Cardiac muscle cell (in vitro differentiated cells and primary cell): Measurements from ENCODE around the gene EPHA8. TPM values are rescaled to one million over a fixed set of nuclear protein-coding genes. Genes with fewer than 3 reads are reported as not detected.
A peak's percentile ranks its signal among the peaks of the same experiment; 100 is the strongest.

ENCODE experiments used
- DNase-seq, 2 donors: peaks; one replicate each; pipeline versions ENCODE4 v3.0.0 to v3.0.0-alpha.2; 2010 to 2017; ENCODE audit warnings: low read depth in 1 of 2, low spot score in 1 of 2
- H3K27ac ChIP-seq: fragments of 200-600 bp; sonication (generic); 2 replicates; pipeline ENCODE4 v1.5.1; 2016
- H3K27me3 ChIP-seq: fragments of 200-600 bp; sonication (generic); 2 replicates; pipeline ENCODE4 v1.6.0; 2016; ENCODE audit warnings: control low read depth
- H3K36me3 ChIP-seq: fragments of 200-600 bp; sonication (generic); 2 replicates; pipeline ENCODE4 v1.5.1; 2016; ENCODE audit warnings: control low read depth
- H3K4me1 ChIP-seq: fragments of 200-600 bp; sonication (generic); 2 replicates; pipeline ENCODE4 v1.8.1; 2017; ENCODE audit warnings: low read depth, mild to moderate bottlenecking, mixed run types
- H3K4me3 ChIP-seq: fragments of 200-600 bp; sonication (generic); 2 replicates; pipeline ENCODE4 v1.5.1; 2016; ENCODE audit warnings: mild to moderate bottlenecking
- H3K9me3 ChIP-seq: fragments of 200-600 bp; sonication (generic); 2 replicates; pipeline ENCODE4 v1.5.1; 2017; ENCODE audit warnings: low read depth, mild to moderate bottlenecking, control low read depth
- CTCF ChIP-seq: IDR thresholded peaks from 2 replicates; pipeline ENCODE4 v1.5.1; 2012; ENCODE audit warnings: low read depth, mild to moderate bottlenecking, low read length
- polyA plus RNA-seq: library from polyadenylated mRNA; unstranded; fragments of >200 nt; fragmentation: Nextera tagmentation; extraction: Ambion mirVana; gene quantifications from 2 replicates; pipeline ENCODE4 v1.2.1, GENCODE V29; 2016
- total RNA-seq: library from RNA; depleted of rRNA; stranded (reverse); fragments of >200 nt; gene quantifications from 2 replicates; pipeline ENCODE4 v1.2.3, GENCODE V29; 2016

EPHA8 gene
- total and polyA plus RNA-seq, 2 experiments from 2014 or later, result 4.7 to 10.9 TPM

- peaks cover 54% of the 10 kb centered on the region for H3K27me3 ChIP-seq
- no peak for TF ChIP-seq CTCF
- DNase-seq, result no peak
These were observed 54.8 kb downstream of the EPHA8 start for GRCh38 chr1:22618056-22618455.

GRCh38 chr1:22619252-22619651, 56.0 kb downstream of the EPHA8 start:
- peaks cover 44% of the 10 kb centered on the region for H3K27me3 ChIP-seq
- DNase-seq, result no peak
- TF ChIP-seq CTCF, result no peak

More at GRCh38 chr1:22618056-22618455, 54.8 kb downstream of the EPHA8 start:
- H3K4me3 ChIP-seq, result no peak overlapping the region
- H3K36me3 ChIP-seq, result no peaks in the 10 kb centered on the region
- H3K9me3 ChIP-seq, result no peaks in the 10 kb centered on the region
- no peak overlapping the region for H3K27ac ChIP-seq
- no peaks in the 10 kb centered on the region for H3K4me1 ChIP-seq

GRCh38 chr1:22619798-22620197, 56.5 kb downstream of the EPHA8 start:
- H3K4me3 ChIP-seq, result no peak overlapping the region
- H3K4me1 ChIP-seq, result no peaks in the 10 kb centered on the region
- no peaks in the 10 kb centered on the region for H3K36me3 ChIP-seq
- no peaks in the 10 kb centered on the region for H3K9me3 ChIP-seq
- DNase-seq, result no peak
- peaks cover 39% of the 10 kb centered on the region for H3K27me3 ChIP-seq
- TF ChIP-seq CTCF, result no peak
- H3K27ac ChIP-seq, result no peak overlapping the region

More at GRCh38 chr1:22619252-22619651, 56.0 kb downstream of the EPHA8 start:
- Histone ChIP-seq H3K4me1 (no peaks in the 10 kb centered on the region), H3K4me3 (no peak overlapping the region), H3K27ac (no peak overlapping the region), H3K9me3 (no peaks in the 10 kb centered on the region), H3K36me3 (no peaks in the 10 kb centered on the region)

- Histone ChIP-seq H3K27ac (no peak overlapping the region), H3K9me3 (no peaks in the 10 kb centered on the region), H3K4me1 (no peaks in the 10 kb centered on the region), H3K4me3 (no peak overlapping the region), H3K27me3 (peaks cover 35% of the 10 kb centered on the region), H3K36me3 (no peaks in the 10 kb centered on the region)
- DNase-seq, result no peak
- no peak for TF ChIP-seq CTCF
These were observed 58.5 kb downstream of the EPHA8 start for GRCh38 chr1:22621761-22622160.

GRCh38 chr1:22625262-22625925, 62.1 kb downstream of the EPHA8 start:
- peak; percentile 25 to 73 for DNase-seq
- no peak overlapping the region for H3K4me3 ChIP-seq
- no peak overlapping the region for H3K27ac ChIP-seq
- no peaks in the 10 kb centered on the region for H3K36me3 ChIP-seq
- H3K9me3 ChIP-seq, result no peaks in the 10 kb centered on the region
- TF ChIP-seq CTCF, result no peak
- peaks cover 52% of the 10 kb centered on the region for H3K27me3 ChIP-seq
- no peaks in the 10 kb centered on the region for H3K4me1 ChIP-seq
